Endothelial cell of umbilical vein (primary cell): ENCODE data around the gene ABCC1. TPM values are rescaled to one million over a fixed set of nuclear protein-coding genes. Genes with fewer than 3 reads are reported as not detected.

ENCODE experiments used
- BruUV-seq: library from RNA; stranded (reverse); fragments of 400-500 nt; replicated peaks from 2 replicates; lab custom pipeline; 2021; lab: Mats Ljungman, UMichigan
- CTCF ChIA-PET: fragments of 300-600, 350-600 bp; sonication (Branson Sonifier 250); formaldehyde crosslinking; loops from one replicate; lab custom pipeline; 2021; ENCODE audit warnings: antibody characterized with exemption, inconsistent platforms; lab: Charles Lee
- POLR2A ChIA-PET: fragments of 300-600, 350-600 bp; sonication (Branson Sonifier 250); formaldehyde crosslinking; loops from one replicate; lab custom pipeline; 2021; ENCODE audit warnings: antibody characterized with exemption, inconsistent platforms; lab: Charles Lee
- DNase-seq: peaks from one replicate; pipeline ENCODE4 v3.0.0-alpha.2; 2011; ENCODE audit warnings: low read depth, low spot score
- FAIRE-seq: peaks from 2 replicates; lab custom pipeline; 2011; peaks lifted over from hg19 to GRCh38; lab: Jason Lieb, UNC
- H2AFZ ChIP-seq: 2 replicates; pipeline ENCODE4 v1.6.0; 2012; ENCODE audit warnings: low read depth, low read length, control low read depth, inconsistent platforms
- H3K27ac ChIP-seq: 2 replicates; pipeline ENCODE4 v1.5.1; 2011; ENCODE audit warnings: low read depth, mild to moderate bottlenecking, control low read depth, low read length, moderate library complexity; ENCODE audit not compliant: insufficient read depth
- H3K27me3 ChIP-seq, 2 experiments: 2 replicates each; pipeline versions ENCODE4 v1.6.0 to v1.6.1; 2011; ENCODE audit warnings: low read length in 2 of 2, mixed read lengths in 1 of 2; ENCODE audit not compliant: control insufficient read depth in 2 of 2, insufficient read depth in 2 of 2
- H3K36me3 ChIP-seq, 2 experiments: 2 replicates in 1 of 2; 3 replicates in 1 of 2; pipeline ENCODE4 v1.5.1; 2011; ENCODE audit warnings: low read length in 2 of 2, mild to moderate bottlenecking in 1 of 2, moderate library complexity in 1 of 2; ENCODE audit not compliant: control insufficient read depth in 2 of 2, insufficient read depth in 2 of 2; ENCODE audit errors: extremely low read depth in 1 of 2
- H3K4me1 ChIP-seq: 3 replicates; pipeline ENCODE4 v1.5.1; 2011; ENCODE audit warnings: mild to moderate bottlenecking, low read length; ENCODE audit not compliant: control insufficient read depth, insufficient read depth; ENCODE audit errors: extremely low read depth
- H3K4me2 ChIP-seq: 2 replicates; pipeline ENCODE4 v1.6.1; 2011; ENCODE audit warnings: low read length, control low read depth, mixed read lengths; ENCODE audit not compliant: insufficient read depth
- H3K4me3 ChIP-seq, 3 experiments: fragments of 200-600 bp in 1 of 3; sonication (generic), shearing (Covaris generic) in 1 of 3; replicated peaks in 1 of 3; 2 replicates each; pipeline ENCODE4 v1.5.1; 2011 to 2016; ENCODE audit warnings: control low read depth in 3 of 3, low read length in 3 of 3, mild to moderate bottlenecking in 2 of 3, inconsistent platforms in 1 of 3, low read depth in 1 of 3, moderate library complexity in 1 of 3; ENCODE audit not compliant: insufficient read depth in 1 of 3
- H3K79me2 ChIP-seq: 2 replicates; pipeline ENCODE4 v1.6.0; 2012; ENCODE audit warnings: low read length, inconsistent platforms; ENCODE audit not compliant: control insufficient read depth, insufficient read depth
- H3K9ac ChIP-seq: replicated peaks from 2 replicates; pipeline ENCODE3; 2011; ENCODE audit warnings: low read length, control low read depth; ENCODE audit not compliant: insufficient read depth; ENCODE audit errors: extremely low read depth
- H3K9me1 ChIP-seq: replicated peaks from 3 replicates; pipeline ENCODE4 v1.6.0; 2011; ENCODE audit warnings: mild to moderate bottlenecking, low read length; ENCODE audit not compliant: control insufficient read depth, insufficient read depth; ENCODE audit errors: extremely low read depth
- H3K9me3 ChIP-seq: replicated peaks from 2 replicates; pipeline ENCODE4 v1.5.1; 2012; ENCODE audit warnings: low read length, inconsistent platforms; ENCODE audit not compliant: control insufficient read depth, insufficient read depth
- H4K20me1 ChIP-seq: replicated peaks from 2 replicates; pipeline ENCODE3; 2011; ENCODE audit warnings: mild to moderate bottlenecking, low read length; ENCODE audit not compliant: control insufficient read depth, insufficient read depth; ENCODE audit errors: extremely low read depth
- CTCF ChIP-seq, 2 donors: IDR thresholded peaks; 1 replicate in 1 of 2; 2 replicates in 1 of 2; pipeline ENCODE4 v1.5.1; 2011; ENCODE audit warnings: low read length in 2 of 2, mild to moderate bottlenecking in 2 of 2, moderate library complexity in 2 of 2, control low read depth in 1 of 2, inconsistent platforms in 1 of 2, low read depth in 1 of 2; ENCODE audit not compliant: insufficient read depth in 1 of 2; ENCODE audit errors: extremely low read depth in 1 of 2
- EZH2 ChIP-seq: IDR thresholded peaks from 2 replicates; pipeline ENCODE4 v1.6.1; 2012; ENCODE audit warnings: borderline replicate concordance, low read depth, mild to moderate bottlenecking, moderate library complexity, low read length, inconsistent platforms; ENCODE audit not compliant: severe bottlenecking
- FOS ChIP-seq: IDR thresholded peaks from 2 replicates; pipeline ENCODE4 v1.6.1; 2011; ENCODE audit warnings: mild to moderate bottlenecking, low read length, moderate library complexity, borderline replicate concordance; ENCODE audit not compliant: insufficient read depth
- GATA2 ChIP-seq: IDR thresholded peaks from 2 replicates; pipeline ENCODE4 v1.7.0; 2011; ENCODE audit warnings: low read depth, mild to moderate bottlenecking, moderate library complexity, mixed read lengths, low read length; ENCODE audit not compliant: insufficient read length, insufficient read depth
- JUN ChIP-seq: IDR thresholded peaks from 2 replicates; pipeline ENCODE4 v1.6.1; 2011; ENCODE audit warnings: borderline replicate concordance, low read depth; ENCODE audit not compliant: insufficient read length, insufficient read depth
- MAX ChIP-seq: IDR thresholded peaks from 2 replicates; pipeline ENCODE4 v1.6.1; 2011; ENCODE audit not compliant: insufficient read depth, insufficient read length
- MYC ChIP-seq: IDR thresholded peaks from one replicate; pipeline ENCODE4 v1.6.1; 2011; ENCODE audit warnings: mild to moderate bottlenecking, low read depth, low read length
- POLR2A ChIP-seq: IDR thresholded peaks from 2 replicates; pipeline ENCODE4 v1.6.1; 2012; ENCODE audit warnings: low read depth, mild to moderate bottlenecking, control low read depth, low read length
- POLR2AphosphoS5 ChIP-seq: IDR thresholded peaks from 2 replicates; pipeline ENCODE4 v1.6.1; 2012; ENCODE audit warnings: low read depth, mild to moderate bottlenecking, control low read depth, low read length, moderate library complexity; ENCODE audit not compliant: insufficient read depth
- dilution Hi-C: fragments of 300-500 bp; cut with MboI; formaldehyde crosslinking; loops from one replicate; pipeline ENCODE4 v1.15.0; 2019; ENCODE audit warnings: low sequenced_read_pairs; ENCODE audit not compliant: extremely low pct_ligation_motif_present
- intact Hi-C: fragments of 100-400 bp; cut with micrococcal nuclease; formaldehyde crosslinking; loops from one replicate; pipeline ENCODE4 v1.10.0; 2022
- polyA plus RNA-seq, 4 experiments: library from polyadenylated mRNA; depleted of rRNA in 3 of 4; stranded (reverse) in 3 of 4; unstranded in 1 of 4; fragments of >200 nt; gene quantifications; 2 replicates each; pipeline versions ENCODE4 v1.2.1 to v1.2.3, GENCODE V29; 2011 to 2012; ENCODE audit warnings: missing spikeins in 1 of 4
- total RNA-seq: library from RNA; stranded (reverse); gene quantifications from 2 replicates; pipeline ENCODE4 v1.2.3, GENCODE V29; 2021

Gene ABCC1
- total and polyA plus RNA-seq, 2 donors (not counting 3 experiments of a cell fraction or from before 2014, with no cell fraction given) = 46.1 to 89.2 TPM

GRCh38 chr16:16109453-16110110, 160.2 kb downstream of the ABCC1 start:
- CTCF ChIA-PET = no interaction called here
- no peak overlapping the region for H3K27ac ChIP-seq
- H3K27me3 ChIP-seq = no peaks in the 10 kb centered on the region
- no peak for DNase-seq
- no peak overlapping the region for H3K9ac ChIP-seq
- no peak overlapping the region for H3K4me2 ChIP-seq
- H3K4me1 ChIP-seq = no peaks in the 10 kb centered on the region
- H3K9me1 ChIP-seq = no peaks in the 10 kb centered on the region
- no peaks in the 10 kb centered on the region for H3K9me3 ChIP-seq
- H3K36me3 ChIP-seq = peaks cover 15 to 35% of the 10 kb centered on the region in 2 experiments
- dilution Hi-C loops = no loop called here
- no peaks in the 10 kb centered on the region for H3K79me2 ChIP-seq
- no peak for TF ChIP-seq JUN
- no peak for TF ChIP-seq EZH2
- TF ChIP-seq POLR2A = no peak
- TF ChIP-seq MYC = no peak
- no peak for TF ChIP-seq POLR2AphosphoS5
- no peak for TF ChIP-seq FOS
- TF ChIP-seq MAX = no peak
- no peak for TF ChIP-seq CTCF (IDR thresholded peaks at IDR 0.05; ENCODE audit: extremely low read depth in 1 of 2, insufficient read depth in 1 of 2, low read depth in 1 of 2, low read length in 2 of 2)
- TF ChIP-seq GATA2 = no peak
- POLR2A ChIA-PET = no interaction called here
- H3K4me3 ChIP-seq = no peak overlapping the region
- no peaks in the 10 kb centered on the region for H4K20me1 ChIP-seq
- H2AFZ ChIP-seq = no peak overlapping the region
- intact Hi-C loops = no loop called here
- FAIRE-seq = no peak
- no TSS peak for BruUV-seq
